H1 (cell line): ENCODE measurements around the gene RAB44. TPM values are rescaled to one million over a fixed set of nuclear protein-coding genes. Genes with fewer than 3 reads are reported as not detected.
A peak's percentile ranks its signal among the peaks of the same experiment; 100 is the strongest.

ENCODE experiments used
- CTCF ChIA-PET: fragments of 300-600 bp; sonication (Branson Sonifier 250); formaldehyde crosslinking; loops from one replicate; lab custom pipeline; 2021; ENCODE audit not compliant: partially characterized antibody; lab: Charles Lee
- POLR2A ChIA-PET: fragments of 300-600 bp; sonication (Branson Sonifier 250); formaldehyde crosslinking; loops from one replicate; lab custom pipeline; 2021; ENCODE audit warnings: inconsistent platforms; ENCODE audit not compliant: partially characterized antibody; lab: Charles Lee
- DNase-seq, 2 experiments: peaks; one replicate each; pipeline versions ENCODE4 v3.0.0 to v3.0.0-alpha.2; 2010 to 2022; ENCODE audit warnings: low spot score in 2 of 2, low read depth in 1 of 2, mixed read lengths in 1 of 2
- FAIRE-seq: peaks from 2 replicates; lab custom pipeline; 2011; peaks lifted over from hg19 to GRCh38; lab: Jason Lieb, UNC
- H2AFZ ChIP-seq: 2 replicates; pipeline ENCODE4 v1.8.1; 2012; ENCODE audit warnings: low read length, inconsistent platforms
- H2AK5ac ChIP-seq: 2 replicates; pipeline ENCODE4 v1.6.1; 2013; ENCODE audit warnings: low read depth, low read length
- H2BK120ac ChIP-seq: replicated peaks from 2 replicates; pipeline ENCODE3; 2013; ENCODE audit warnings: low read depth, low read length, inconsistent platforms
- H2BK12ac ChIP-seq: 2 replicates; pipeline ENCODE4 v1.6.1; 2013; ENCODE audit warnings: low read depth, low read length
- H2BK15ac ChIP-seq: 2 replicates; pipeline ENCODE4 v1.6.1; 2013; ENCODE audit warnings: low read length
- H2BK20ac ChIP-seq: 2 replicates; pipeline ENCODE4 v1.6.1; 2013; ENCODE audit warnings: low read length
- H2BK5ac ChIP-seq: 2 replicates; pipeline ENCODE4 v1.6.1; 2013; ENCODE audit warnings: low read depth, low read length
- H3K14ac ChIP-seq: 2 replicates; pipeline ENCODE4 v1.6.1; 2013; ENCODE audit warnings: inconsistent platforms; ENCODE audit not compliant: insufficient read length
- H3K18ac ChIP-seq: 2 replicates; pipeline ENCODE4 v1.6.1; 2013; ENCODE audit warnings: low read length; ENCODE audit errors: extremely low read depth
- H3K23ac ChIP-seq: 2 replicates; pipeline ENCODE4 v1.6.1; 2013; ENCODE audit warnings: inconsistent platforms; ENCODE audit not compliant: insufficient read length
- H3K23me2 ChIP-seq: 2 replicates; pipeline ENCODE4 v1.6.1; 2013; ENCODE audit warnings: low read depth, low read length
- H3K27ac ChIP-seq: 2 replicates; pipeline ENCODE4 v1.6.1; 2011; ENCODE audit warnings: low read depth, low read length, inconsistent platforms
- H3K27me3 ChIP-seq, 4 experiments: replicated peaks in 1 of 4; 1 replicate in 1 of 4; 2 replicates in 3 of 4; pipeline versions ENCODE4 v1.6.1 to v1.8.1; 2011 to 2013; ENCODE audit warnings: low read length in 3 of 4, mild to moderate bottlenecking in 3 of 4, inconsistent platforms in 2 of 4, mixed read lengths in 2 of 4, moderate library complexity in 1 of 4; ENCODE audit not compliant: control insufficient read depth in 3 of 4, insufficient read depth in 3 of 4; ENCODE audit errors: extremely low read depth in 1 of 4
- H3K36me3 ChIP-seq, 4 experiments: 2 replicates each; pipeline versions ENCODE4 v1.6.1 to v1.8.1; 2011 to 2013; ENCODE audit warnings: mild to moderate bottlenecking in 4 of 4, low read length in 3 of 4, moderate library complexity in 2 of 4, control low read depth in 1 of 4, inconsistent platforms in 1 of 4; ENCODE audit not compliant: insufficient read depth in 4 of 4, control insufficient read depth in 2 of 4
- H3K4ac ChIP-seq: replicated peaks from 2 replicates; pipeline ENCODE3; 2013; ENCODE audit warnings: low read length, low read depth, mixed read lengths, inconsistent platforms; ENCODE audit not compliant: insufficient read length
- H3K4me1 ChIP-seq, 4 experiments: replicated peaks in 1 of 4; 1 replicate in 1 of 4; 2 replicates in 3 of 4; pipeline versions ENCODE4 v1.6.1 to v1.8.1; 2011 to 2013; ENCODE audit warnings: low read length in 3 of 4, inconsistent platforms in 2 of 4, mixed read lengths in 1 of 4; ENCODE audit not compliant: insufficient read depth in 4 of 4, control insufficient read depth in 3 of 4
- H3K4me2 ChIP-seq, 2 experiments: 2 replicates each; pipeline versions ENCODE4 v1.6.1 to v1.8.1; 2011 to 2013; ENCODE audit warnings: low read depth in 2 of 2, low read length in 2 of 2, control low read depth in 1 of 2, inconsistent platforms in 1 of 2, mild to moderate bottlenecking in 1 of 2; ENCODE audit not compliant: insufficient read depth in 1 of 2
- H3K4me3 ChIP-seq, 4 experiments: fragments of 200-600, 300-600 bp in 1 of 4; sonication (generic), shearing (Covaris generic), sonication (Bioruptor Twin) in 1 of 4; 2 replicates each; pipeline versions ENCODE4 v1.5.1 to v1.8.1; 2011 to 2016; ENCODE audit warnings: low read length in 4 of 4, low read depth in 3 of 4, control low read depth in 2 of 4, inconsistent platforms in 2 of 4, mild to moderate bottlenecking in 2 of 4, mixed read lengths in 1 of 4, moderate library complexity in 1 of 4; ENCODE audit not compliant: insufficient read depth in 2 of 4; ENCODE audit errors: extremely low read depth in 1 of 4
- H3K56ac ChIP-seq: replicated peaks from 2 replicates; pipeline ENCODE3; 2013; ENCODE audit warnings: low read depth, mild to moderate bottlenecking, mixed read lengths, low read length, inconsistent platforms; ENCODE audit not compliant: insufficient read length
- H3K79me1 ChIP-seq: 2 replicates; pipeline ENCODE4 v1.6.1; 2013; ENCODE audit warnings: low read depth, low read length, control low read depth
- H3K79me2 ChIP-seq, 2 experiments: 2 replicates each; pipeline versions ENCODE4 v1.6.1 to v1.8.1; 2012 to 2013; ENCODE audit warnings: low read length in 2 of 2, mild to moderate bottlenecking in 2 of 2, inconsistent platforms in 1 of 2; ENCODE audit not compliant: insufficient read depth in 2 of 2, control insufficient read depth in 1 of 2
- H3K9ac ChIP-seq, 4 experiments: replicated peaks in 1 of 4; 1 replicate in 1 of 4; 2 replicates in 3 of 4; pipeline versions ENCODE4 v1.6.1 to v1.8.1; 2011 to 2013; ENCODE audit warnings: low read depth in 3 of 4, low read length in 3 of 4, control low read depth in 2 of 4, mild to moderate bottlenecking in 2 of 4, moderate library complexity in 2 of 4, inconsistent platforms in 1 of 4; ENCODE audit errors: extremely low read depth in 1 of 4
- H3K9me3 ChIP-seq, 2 experiments: 2 replicates each; pipeline versions ENCODE4 v1.6.1 to v1.8.1; 2012 to 2013; ENCODE audit warnings: mild to moderate bottlenecking in 2 of 2, moderate library complexity in 2 of 2, control low read depth in 1 of 2, inconsistent platforms in 1 of 2, low read depth in 1 of 2, low read length in 1 of 2, mixed read lengths in 1 of 2; ENCODE audit not compliant: insufficient read depth in 2 of 2
- H4K20me1 ChIP-seq, 2 experiments: replicated peaks in 1 of 2; 2 replicates each; pipeline versions ENCODE3 to v1.8.1; 2011 to 2013; ENCODE audit warnings: inconsistent platforms in 2 of 2, low read length in 2 of 2, mild to moderate bottlenecking in 1 of 2; ENCODE audit not compliant: insufficient read depth in 2 of 2, control insufficient read depth in 1 of 2
- H4K5ac ChIP-seq: 2 replicates; pipeline ENCODE4 v1.6.1; 2013; ENCODE audit warnings: low read length, low read depth, mixed read lengths, inconsistent platforms; ENCODE audit not compliant: insufficient read length
- H4K8ac ChIP-seq: 2 replicates; pipeline ENCODE4 v1.8.0; 2013; ENCODE audit warnings: mild to moderate bottlenecking, moderate library complexity, low read length, inconsistent platforms; ENCODE audit not compliant: insufficient read depth; ENCODE audit errors: extremely low read depth
- H4K91ac ChIP-seq: replicated peaks from 2 replicates; pipeline ENCODE3; 2013; ENCODE audit warnings: low read length, mixed read lengths, inconsistent platforms; ENCODE audit not compliant: insufficient read length
- CBX8 ChIP-seq: fragments of 300-800, 300-1000 bp; sonication (generic); IDR thresholded peaks from 2 replicates; pipeline ENCODE4 v1.7.1; 2016; ENCODE audit warnings: low read depth, low read length, borderline replicate concordance
- CEBPB ChIP-seq: IDR thresholded peaks from 2 replicates; pipeline ENCODE4 v1.6.1; 2012; ENCODE audit warnings: low read depth, low read length
- CTBP2 ChIP-seq: IDR thresholded peaks from 2 replicates; pipeline ENCODE4 v1.7.0; 2011; ENCODE audit warnings: borderline replicate concordance, mild to moderate bottlenecking, moderate library complexity, mixed read lengths, low read length; ENCODE audit not compliant: insufficient read depth, insufficient read length
- EGR1 ChIP-seq: IDR thresholded peaks from 2 replicates; pipeline ENCODE4 v1.6.1; 2011; ENCODE audit warnings: low read depth, low read length, borderline replicate concordance
- KDM5A ChIP-seq: fragments of 200-600 bp; IDR thresholded peaks from 2 replicates; pipeline ENCODE4 v1.7.1; 2012; ENCODE audit warnings: mild to moderate bottlenecking, low read length, inconsistent platforms, mixed read lengths
- MAFK ChIP-seq: IDR thresholded peaks from 2 replicates; pipeline ENCODE4 v1.6.1; 2012; ENCODE audit warnings: low read depth, mild to moderate bottlenecking, improper control_type of control experiment, low read length
- SIN3A ChIP-seq, 2 experiments: IDR thresholded peaks in 1 of 2; conservative IDR thresholded peaks in 1 of 2; 2 replicates each; pipeline ENCODE4 v1.6.1; 2011 to 2012; ENCODE audit warnings: low read length in 2 of 2, improper control_type of control experiment in 1 of 2, low read depth in 1 of 2, mild to moderate bottlenecking in 1 of 2
- WGBS, 2 experiments: shearing (Covaris generic) in 1 of 2; methylation state at CpG; one replicate each; pipeline versions ENCODE4 v1.1.6 to v1.1.7; 2013 to 2015; ENCODE audit warnings: low lambda C conversion rate in 2 of 2, mixed read lengths in 2 of 2, inconsistent platforms in 1 of 2, low coverage in 1 of 2, missing lambda C conversion rate in 1 of 2; ENCODE audit not compliant: insufficient replicate concordance in 2 of 2, insufficient coverage in 1 of 2, insufficient read length in 1 of 2; ENCODE audit errors: extremely low coverage in 1 of 2, missing lambda C conversion rate in 1 of 2; 5-methylcytosine and 5-hydroxymethylcytosine counted together
- polyA plus RNA-seq, 7 experiments: library from polyadenylated mRNA; depleted of rRNA in 3 of 7; stranded (reverse) in 5 of 7; unstranded in 2 of 7; fragments of >200 nt in 5 of 7; fragments of 200-250 nt in 2 of 7; gene quantifications; 1 replicate in 5 of 7; 2 replicates in 1 of 7; 4 replicates in 1 of 7; pipeline versions ENCODE4 v1.2.1 to v1.2.3, GENCODE V29; 2011 to 2013; ENCODE audit warnings: missing spikeins in 2 of 7, mixed read lengths in 2 of 7
- total RNA-seq: library from RNA; stranded (reverse); fragmentation: NEBNext Ultra II Directional; extraction: Animal tissue kit (Norgen Biotek cat#: 25700); gene quantifications from 2 replicates; pipeline ENCODE4 v1.2.1, GENCODE V29; 2021

Gene RAB44
- total and polyA plus RNA-seq, 2 of the 8 experiments (the other 6 are each of a cell fraction or from before 2014, with no cell fraction given): 0.02 TPM; not detected in 1

DNA sequence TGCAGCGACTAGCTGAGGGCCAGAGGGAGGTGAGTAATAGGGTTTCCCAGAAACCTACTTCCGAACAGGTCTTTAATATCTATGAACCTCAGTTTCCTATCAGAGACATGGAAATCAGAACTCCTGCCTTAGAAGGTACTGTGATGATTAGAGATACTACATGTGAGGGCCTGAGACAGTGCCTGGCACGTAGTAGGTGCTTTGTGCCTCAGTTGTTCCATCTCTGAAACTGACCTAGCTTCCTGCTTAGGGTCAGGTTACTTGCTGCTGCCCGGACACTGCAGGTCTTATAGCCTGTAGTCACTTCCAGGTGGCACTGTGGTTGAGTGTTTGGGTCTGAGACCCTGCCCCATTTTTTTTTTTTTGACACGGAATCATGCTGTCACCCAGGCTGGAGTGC is 20.9 kb downstream of the RAB44 start:
- ChIA-PET CTCF (interaction anchor here (0.6 to 5.5 kb wide), 8 partner anchors 8 to 103 kb away, joined by 3 to 21 read pairs (median 8); no protein-coding TSS in a partner anchor), POLR2A (interaction anchor here (1.5 kb wide), 1 partner anchor 110 kb away, joined by 7 read pairs; no protein-coding TSS in a partner anchor)
- H2BK5ac ChIP-seq: no peak overlapping the region

More for the DNA sequence above, 20.9 kb downstream of the RAB44 start:
- no peak overlapping the region for H3K9ac ChIP-seq
- H3K4ac ChIP-seq: no peak overlapping the region
- WGBS, 2 experiments: 88% methylated on average over 5 of the region's 5 CpGs; no CpG with 5 or more reads in 1 of the 2 experiments
- H3K4me2 ChIP-seq: no peak overlapping the region
- no peak overlapping the region for H4K5ac ChIP-seq
- FAIRE-seq (no peak), DNase-seq (no peak)
- H2BK20ac ChIP-seq: no peak overlapping the region
- no peaks in the 10 kb centered on the region for H3K79me2 ChIP-seq
- no peak overlapping the region for H3K4me3 ChIP-seq
- no peaks in the 10 kb centered on the region for H3K9me3 ChIP-seq
- no peak overlapping the region for H3K23ac ChIP-seq
- H2AK5ac ChIP-seq: no peak overlapping the region
- H2AFZ ChIP-seq: no peak overlapping the region
- no peak overlapping the region; the same call in 1 of the 2 replicates for H3K27ac ChIP-seq
- no peak overlapping the region for H2BK15ac ChIP-seq
- H3K14ac ChIP-seq: no peak overlapping the region
- no peaks in the 10 kb centered on the region for H3K27me3 ChIP-seq
- no peaks in the 10 kb centered on the region; the same call in 1 of the 2 replicates for H3K79me1 ChIP-seq
- peak overlapping the region; percentile 52; the same call in 1 of the 2 replicates for H4K8ac ChIP-seq
- no peaks in the 10 kb centered on the region for H3K36me3 ChIP-seq
- H3K56ac ChIP-seq: no peak overlapping the region
- peaks cover 0 to 9% (median 6%) of the 10 kb centered on the region in 4 experiments; a peak in 5 of 7 replicates for H3K4me1 ChIP-seq
- TF ChIP-seq MAFK (no peak), CEBPB (no peak), CTBP2 (no peak), SIN3A (conservative IDR thresholded peaks at IDR 0.05 in 1 of 2, IDR thresholded peaks at IDR 0.05 in 1 of 2; ENCODE audit: low read depth in 1 of 2, low read length in 2 of 2) (no peak), CBX8 (no peak), EGR1 (no peak), KDM5A (no peak)
- TF ChIP-seq, all 59 proteins: peak for 0
- Histone ChIP-seq H2BK12ac (no peak overlapping the region), H2BK120ac (no peak overlapping the region), H3K23me2 (no peaks in the 10 kb centered on the region), H4K91ac (no peak overlapping the region), H4K20me1 (no peaks in the 10 kb centered on the region), H3K18ac (no peak overlapping the region)
